ENCODE data around the gene DNASE1L1. TPM values are rescaled to one million over a fixed set of nuclear protein-coding genes. Genes with fewer than 3 reads are reported as not detected.

Gene DNASE1L1
- polyA plus RNA-seq, 1 donor from 2014 or later = 9.2 TPM

DNA sequence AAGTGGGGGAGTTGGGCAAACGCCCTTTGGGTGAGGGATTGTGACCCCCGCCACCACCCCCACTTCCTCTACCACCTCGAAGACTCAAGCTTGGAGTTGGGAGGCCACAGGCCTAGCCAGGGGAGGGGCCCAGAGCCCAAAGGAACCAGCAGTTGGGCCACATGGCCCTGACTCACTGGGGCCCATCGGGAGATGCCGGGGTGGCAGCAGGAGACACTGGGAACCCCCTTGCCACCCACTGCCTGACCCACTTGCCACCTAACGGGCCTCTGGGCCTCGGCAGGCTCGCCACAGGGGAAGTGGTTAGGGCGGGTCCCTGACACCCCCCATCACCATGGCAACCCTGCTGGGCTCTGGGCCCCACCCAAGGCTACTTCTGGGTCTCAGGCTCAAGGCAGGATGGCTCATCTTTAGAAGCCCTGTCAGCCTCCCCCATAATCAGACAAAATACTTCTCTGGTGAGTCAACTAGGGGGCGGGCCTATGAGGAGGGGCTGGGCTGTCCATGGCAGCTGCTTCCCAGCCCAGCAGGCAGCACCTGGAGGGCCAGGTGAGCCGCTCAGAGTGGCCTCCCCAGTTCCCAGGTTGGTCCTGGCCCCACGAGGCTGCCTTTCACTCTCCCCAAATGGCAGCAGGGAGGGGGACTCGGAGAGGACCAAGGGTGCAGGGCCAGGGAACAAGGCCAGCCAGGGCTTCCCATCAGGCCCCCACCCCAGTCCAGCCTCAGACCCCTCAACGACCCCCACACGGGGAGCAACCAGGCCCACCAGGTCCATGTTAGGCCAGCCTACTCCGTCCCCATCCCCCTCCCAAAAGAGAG lies 40.2 kb downstream of the DNASE1L1 start:
- peak overlapping the region; percentile 85 for H3K27ac ChIP-seq (ENCODE audit: low read length)
- H3K9me2 ChIP-seq (ENCODE audit: insufficient read depth, low read length) = no peaks in the 10 kb centered on the region
- H3K9ac ChIP-seq (ENCODE audit: low read length) = peak overlapping the region; percentile 89
- no peaks in the 10 kb centered on the region for H3K36me3 ChIP-seq (ENCODE audit: insufficient read depth, low read length)
- H3K4me3 ChIP-seq (ENCODE audit: low read length) = peak overlapping the region; percentile 84
- H3K4me2 ChIP-seq (ENCODE audit: low read length) = no peak overlapping the region
- H3K27me3 ChIP-seq (ENCODE audit: insufficient read depth, low read depth, low read length) = no peaks in the 10 kb centered on the region
- no peaks in the 10 kb centered on the region for H4K20me1 ChIP-seq (ENCODE audit: insufficient read depth)
- H3K9me3 ChIP-seq (ENCODE audit: low read length) = no peaks in the 10 kb centered on the region
- H3K79me2 ChIP-seq (replicated peaks; ENCODE audit: insufficient read depth, low read length) = peaks cover 26% of the 10 kb centered on the region
- TF ChIP-seq EP300 (conservative IDR thresholded peaks at IDR 0.05; ENCODE audit: poor library complexity, severe bottlenecking) (no peak), POLR2AphosphoS5 (IDR thresholded peaks at IDR 0.05) (no peak), EZH2 (IDR thresholded peaks at IDR 0.05; ENCODE audit: borderline replicate concordance, insufficient read depth, low read length, poor library complexity, severe bottlenecking) (no peak), RAD21 (conservative IDR thresholded peaks at IDR 0.05) (no peak), SMC3 (conservative IDR thresholded peaks at IDR 0.05; ENCODE audit: poor library complexity) (no peak), MXI1 (conservative IDR thresholded peaks at IDR 0.05; ENCODE audit: poor library complexity, severe bottlenecking) (no peak), TAF1 (IDR thresholded peaks at IDR 0.05; ENCODE audit: low read depth) (no peak)
- TF ChIP-seq, protein P1, sequence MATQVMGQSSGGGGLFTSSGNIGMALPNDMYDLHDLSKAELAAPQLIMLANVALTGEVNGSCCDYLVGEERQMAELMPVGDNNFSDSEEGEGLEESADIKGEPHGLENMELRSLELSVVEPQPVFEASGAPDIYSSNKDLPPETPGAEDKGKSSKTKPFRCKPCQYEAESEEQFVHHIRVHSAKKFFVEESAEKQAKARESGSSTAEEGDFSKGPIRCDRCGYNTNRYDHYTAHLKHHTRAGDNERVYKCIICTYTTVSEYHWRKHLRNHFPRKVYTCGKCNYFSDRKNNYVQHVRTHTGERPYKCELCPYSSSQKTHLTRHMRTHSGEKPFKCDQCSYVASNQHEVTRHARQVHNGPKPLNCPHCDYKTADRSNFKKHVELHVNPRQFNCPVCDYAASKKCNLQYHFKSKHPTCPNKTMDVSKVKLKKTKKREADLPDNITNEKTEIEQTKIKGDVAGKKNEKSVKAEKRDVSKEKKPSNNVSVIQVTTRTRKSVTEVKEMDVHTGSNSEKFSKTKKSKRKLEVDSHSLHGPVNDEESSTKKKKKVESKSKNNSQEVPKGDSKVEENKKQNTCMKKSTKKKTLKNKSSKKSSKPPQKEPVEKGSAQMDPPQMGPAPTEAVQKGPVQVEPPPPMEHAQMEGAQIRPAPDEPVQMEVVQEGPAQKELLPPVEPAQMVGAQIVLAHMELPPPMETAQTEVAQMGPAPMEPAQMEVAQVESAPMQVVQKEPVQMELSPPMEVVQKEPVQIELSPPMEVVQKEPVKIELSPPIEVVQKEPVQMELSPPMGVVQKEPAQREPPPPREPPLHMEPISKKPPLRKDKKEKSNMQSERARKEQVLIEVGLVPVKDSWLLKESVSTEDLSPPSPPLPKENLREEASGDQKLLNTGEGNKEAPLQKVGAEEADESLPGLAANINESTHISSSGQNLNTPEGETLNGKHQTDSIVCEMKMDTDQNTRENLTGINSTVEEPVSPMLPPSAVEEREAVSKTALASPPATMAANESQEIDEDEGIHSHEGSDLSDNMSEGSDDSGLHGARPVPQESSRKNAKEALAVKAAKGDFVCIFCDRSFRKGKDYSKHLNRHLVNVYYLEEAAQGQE (IDR thresholded peaks at IDR 0.05; ENCODE audit: borderline replicate concordance) = no peak
- TF ChIP-seq, protein P2, sequence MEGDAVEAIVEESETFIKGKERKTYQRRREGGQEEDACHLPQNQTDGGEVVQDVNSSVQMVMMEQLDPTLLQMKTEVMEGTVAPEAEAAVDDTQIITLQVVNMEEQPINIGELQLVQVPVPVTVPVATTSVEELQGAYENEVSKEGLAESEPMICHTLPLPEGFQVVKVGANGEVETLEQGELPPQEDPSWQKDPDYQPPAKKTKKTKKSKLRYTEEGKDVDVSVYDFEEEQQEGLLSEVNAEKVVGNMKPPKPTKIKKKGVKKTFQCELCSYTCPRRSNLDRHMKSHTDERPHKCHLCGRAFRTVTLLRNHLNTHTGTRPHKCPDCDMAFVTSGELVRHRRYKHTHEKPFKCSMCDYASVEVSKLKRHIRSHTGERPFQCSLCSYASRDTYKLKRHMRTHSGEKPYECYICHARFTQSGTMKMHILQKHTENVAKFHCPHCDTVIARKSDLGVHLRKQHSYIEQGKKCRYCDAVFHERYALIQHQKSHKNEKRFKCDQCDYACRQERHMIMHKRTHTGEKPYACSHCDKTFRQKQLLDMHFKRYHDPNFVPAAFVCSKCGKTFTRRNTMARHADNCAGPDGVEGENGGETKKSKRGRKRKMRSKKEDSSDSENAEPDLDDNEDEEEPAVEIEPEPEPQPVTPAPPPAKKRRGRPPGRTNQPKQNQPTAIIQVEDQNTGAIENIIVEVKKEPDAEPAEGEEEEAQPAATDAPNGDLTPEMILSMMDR (IDR thresholded peaks at IDR 0.05; ENCODE audit: poor library complexity, severe bottlenecking) = no peak
- no peak overlapping the region for H2AFZ ChIP-seq (ENCODE audit: low read depth, low read length)
- no peaks in the 10 kb centered on the region for H3F3A ChIP-seq (ENCODE audit: insufficient read depth, low read length, poor library complexity, severe bottlenecking)

- Histone ChIP-seq H4K20me1 (ENCODE audit: insufficient read depth) (no peaks in the 10 kb centered on the region), H3K27me3 (ENCODE audit: insufficient read depth, low read depth, low read length) (no peaks in the 10 kb centered on the region), H3K9ac (ENCODE audit: low read length) (peak overlapping the region; percentile 89), H3K9me3 (ENCODE audit: low read length) (no peaks in the 10 kb centered on the region), H3F3A (ENCODE audit: insufficient read depth, low read length, poor library complexity, severe bottlenecking) (no peaks in the 10 kb centered on the region), H3K79me2 (replicated peaks; ENCODE audit: insufficient read depth, low read length) (peaks cover 26% of the 10 kb centered on the region), H3K4me2 (ENCODE audit: low read length) (no peak overlapping the region), H3K4me3 (ENCODE audit: low read length) (peak overlapping the region; percentile 84), H3K27ac (ENCODE audit: low read length) (no peak overlapping the region), H3K36me3 (ENCODE audit: insufficient read depth, low read length) (no peaks in the 10 kb centered on the region), H2AFZ (ENCODE audit: low read depth, low read length) (no peak overlapping the region), H3K9me2 (ENCODE audit: insufficient read depth, low read length) (no peaks in the 10 kb centered on the region)
- TF ChIP-seq RAD21 (conservative IDR thresholded peaks at IDR 0.05) (no peak), EZH2 (IDR thresholded peaks at IDR 0.05; ENCODE audit: borderline replicate concordance, insufficient read depth, low read length, poor library complexity, severe bottlenecking) (no peak), MXI1 (conservative IDR thresholded peaks at IDR 0.05; ENCODE audit: poor library complexity, severe bottlenecking) (no peak), EP300 (conservative IDR thresholded peaks at IDR 0.05; ENCODE audit: poor library complexity, severe bottlenecking) (no peak), TAF1 (IDR thresholded peaks at IDR 0.05; ENCODE audit: low read depth) (no peak), SMC3 (conservative IDR thresholded peaks at IDR 0.05; ENCODE audit: poor library complexity) (no peak), POLR2AphosphoS5 (IDR thresholded peaks at IDR 0.05) (no peak)
- TF ChIP-seq, protein P2 (IDR thresholded peaks at IDR 0.05; ENCODE audit: poor library complexity, severe bottlenecking) = no peak
- TF ChIP-seq, protein P1 (IDR thresholded peaks at IDR 0.05; ENCODE audit: borderline replicate concordance) = no peak
Observed at GRCh38 chrX:154367474-154368308, 41.4 kb downstream of the DNASE1L1 start.

Data from neural cell (in vitro differentiated cells).